Kidney (tissue), 14 donors: Measurements from ENCODE around the gene PHLDB2. TPM values are rescaled to one million over a fixed set of nuclear protein-coding genes. Genes with fewer than 3 reads are reported as not detected.
A peak's percentile ranks its signal among the peaks of the same experiment; 100 is the strongest.

Experiments used
- DNase-seq, 5 donors: peaks; one replicate each; pipeline ENCODE4 v3.0.0-alpha.2; 2013 to 2020
- FAIRE-seq: peaks from 2 replicates; lab custom pipeline; 2012; peaks lifted over from hg19 to GRCh38; lab: Jason Lieb, UNC
- H3K27ac ChIP-seq, 2 donors: one replicate each; pipeline ENCODE4 v1.7.0; 2013; ENCODE audit warnings: low read depth in 2 of 2, low read length in 2 of 2, inconsistent platforms in 1 of 2
- H3K27me3 ChIP-seq: one replicate; pipeline ENCODE4 v1.7.1; 2013; ENCODE audit warnings: low read length, inconsistent platforms; ENCODE audit not compliant: control insufficient read depth, insufficient read depth
- H3K36me3 ChIP-seq, 3 donors: one replicate each; pipeline versions ENCODE4 v1.7.0 to v1.7.1; 2013; ENCODE audit warnings: low read length in 3 of 3, control low read depth in 1 of 3, inconsistent platforms in 1 of 3; ENCODE audit not compliant: insufficient read depth in 3 of 3, control insufficient read depth in 2 of 3
- H3K4me1 ChIP-seq, 3 donors: one replicate each; pipeline versions ENCODE4 v1.7.0 to v1.7.1; 2013; ENCODE audit warnings: low read length in 3 of 3, inconsistent platforms in 1 of 3, low read depth in 1 of 3; ENCODE audit not compliant: control insufficient read depth in 2 of 3, insufficient read depth in 2 of 3
- H3K4me3 ChIP-seq, 3 donors: one replicate each; pipeline versions ENCODE4 v1.7.0 to v1.8.1; 2013; ENCODE audit warnings: low read length in 3 of 3, control low read depth in 1 of 3, inconsistent platforms in 1 of 3
- H3K9ac ChIP-seq, 3 donors: one replicate each; pipeline versions ENCODE4 v1.7.0 to v1.7.1; 2013; ENCODE audit warnings: low read length in 3 of 3, control low read depth in 1 of 3, inconsistent platforms in 1 of 3
- H3K9me3 ChIP-seq, 3 donors: one replicate each; pipeline versions ENCODE4 v1.7.0 to v1.7.1; 2013; ENCODE audit warnings: low read length in 3 of 3, control low read depth in 1 of 3, inconsistent platforms in 1 of 3; ENCODE audit not compliant: control insufficient read depth in 2 of 3, insufficient read depth in 1 of 3
- CTCF ChIP-seq: IDR thresholded peaks from 3 replicates; pipeline ENCODE4 v1.5.1; 2012; ENCODE audit warnings: mild to moderate bottlenecking, moderate library complexity, borderline replicate concordance; ENCODE audit not compliant: insufficient read depth; ENCODE audit errors: extremely low read depth
- intact Hi-C: fragments of 100-400 bp; cut with DNase I; formaldehyde crosslinking; loops from one replicate; pipeline ENCODE4 v1.11.1; 2022
- polyA plus RNA-seq: library from polyadenylated mRNA; stranded (reverse); fragments of 350-450 nt; fragmentation: Illumina TruSeq; extraction: RNeasy Lipid Tissue Mini Kit (QIAGEN cat#74804); gene quantifications from one replicate; pipeline ENCODE4 v1.2.3, GENCODE V29; 2014; ENCODE audit warnings: low read depth, low replicate concordance; ENCODE audit not compliant: insufficient read depth
- total RNA-seq: library from RNA; stranded (reverse); fragmentation: NEBNext Ultra II Directional; extraction: Animal tissue kit (Norgen Biotek cat#: 25700); gene quantifications from one replicate; pipeline ENCODE4 v1.2.1, GENCODE V29; 2021
- donor health status: control.
- donor health status: control.
- donor health status: control.
- donor health status: control.
- donor health status: control.
- donor health status: DM: yes; HTN: yes; CAD: no.
- donor health status: Normal renal cell carcinoma (clear cell type).

PHLDB2 gene
- total and polyA plus RNA-seq, 2 donors from 2014 or later, result 28.0 to 85.6 TPM

- Histone ChIP-seq H3K9me3 (no peaks in the 10 kb centered on the region), H3K27ac (peak overlapping the region in 1 of 2 donors; percentile 34), H3K4me3 (no peak overlapping the region), H3K36me3 (no peaks in the 10 kb centered on the region), H3K9ac (no peak overlapping the region), H3K27me3 (no peaks in the 10 kb centered on the region), H3K4me1 (peaks cover 0 to 48% (median 17%) of the 10 kb centered on the region in 3 donors)
- no peak for TF ChIP-seq CTCF
- DNase-seq, result no peak
- intact Hi-C loops, result no loop called here
- no peak for FAIRE-seq
Measured at GRCh38 chr3:112012205-112012992, 153.3 kb downstream of the PHLDB2 start.

GRCh38 chr3:112013058-112013783, 154.2 kb downstream of the PHLDB2 start:
- peak; percentile 76 to 92 (median 83) for DNase-seq
- H3K36me3 ChIP-seq, result no peaks in the 10 kb centered on the region
- peak; percentile 91 for FAIRE-seq
- peak; percentile 78 for TF ChIP-seq CTCF
- H3K27me3 ChIP-seq, result no peaks in the 10 kb centered on the region
- H3K9ac ChIP-seq, result peak overlapping the region in 1 of 3 donors; percentile 42
- peak overlapping the region in 1 of 3 donors; percentile 10 for H3K4me3 ChIP-seq
- H3K4me1 ChIP-seq, result peaks cover 0 to 39% (median 17%) of the 10 kb centered on the region in 3 donors
- intact Hi-C loops, result no loop called here
- H3K27ac ChIP-seq, result peak overlapping the region; percentile 5 to 39
- no peaks in the 10 kb centered on the region for H3K9me3 ChIP-seq

- intact Hi-C loops, result no loop called here
- no peak for DNase-seq
- H3K9me3 ChIP-seq, result no peaks in the 10 kb centered on the region
- no peak overlapping the region for H3K4me3 ChIP-seq
- no peaks in the 10 kb centered on the region for H3K27me3 ChIP-seq
- H3K4me1 ChIP-seq, result peaks cover 0 to 34% (median 17%) of the 10 kb centered on the region in 3 donors
- H3K9ac ChIP-seq, result no peak overlapping the region
- FAIRE-seq, result no peak
- no peak overlapping the region for H3K27ac ChIP-seq
- H3K36me3 ChIP-seq, result no peaks in the 10 kb centered on the region
- TF ChIP-seq CTCF, result no peak
Measured at GRCh38 chr3:112013784-112014143, 154.7 kb downstream of the PHLDB2 start.
